AG04450 (cell line): ENCODE results near the gene ALPG. TPM values are rescaled to one million over a fixed set of nuclear protein-coding genes. Genes with fewer than 3 reads are reported as not detected.
"Not testable (repeated sequence)": the region's sequence is repeated elsewhere in the genome, so short reads cannot be mapped to it uniquely, and the experiment has no call there.

Source experiments
- CTCF ChIA-PET: fragments of 300-600, 350-600 bp; formaldehyde crosslinking; extraction: SDS; loops from one replicate; lab custom pipeline; 2022; ENCODE audit warnings: antibody characterized with exemption, inconsistent platforms; lab: Charles Lee
- POLR2A ChIA-PET: fragments of 350-600 bp; formaldehyde crosslinking; extraction: SDS; loops from one replicate; lab custom pipeline; 2021; ENCODE audit warnings: antibody characterized with exemption, inconsistent platforms; lab: Yijun Ruan, JAX
- DNase-seq: peaks from one replicate; pipeline ENCODE4 v3.0.0-alpha.2; 2011; ENCODE audit warnings: low read depth, low spot score
- H3K27ac ChIP-seq: one replicate; pipeline ENCODE4 v1.5.1; 2012; ENCODE audit warnings: low read depth, low read length, control low read depth
- H3K27me3 ChIP-seq: one replicate; pipeline ENCODE4 v1.6.0; 2012; ENCODE audit warnings: low read length; ENCODE audit not compliant: control insufficient read depth, insufficient read depth
- H3K4me3 ChIP-seq: 2 replicates; pipeline ENCODE4 v1.5.1; 2011; ENCODE audit warnings: mild to moderate bottlenecking, low read depth, low read length, control low read depth
- H3K9me3 ChIP-seq: 2 replicates; pipeline ENCODE4 v1.5.1; 2012; ENCODE audit warnings: low read length; ENCODE audit not compliant: control insufficient read depth, insufficient read depth
- polyA plus RNA-seq: library from polyadenylated mRNA; depleted of rRNA; stranded (reverse); fragments of >200 nt; gene quantifications from 2 replicates; pipeline ENCODE4 v1.2.3, GENCODE V29; 2011
- TF ChIP-seq, protein P1 (sequence below): IDR thresholded peaks from 2 replicates; pipeline ENCODE4 v1.5.1; 2011; ENCODE audit warnings: low read depth, low read length, control low read depth, inconsistent platforms

The ALPG gene
- polyA plus RNA-seq, 1 experiment, result not detected

DNA sequence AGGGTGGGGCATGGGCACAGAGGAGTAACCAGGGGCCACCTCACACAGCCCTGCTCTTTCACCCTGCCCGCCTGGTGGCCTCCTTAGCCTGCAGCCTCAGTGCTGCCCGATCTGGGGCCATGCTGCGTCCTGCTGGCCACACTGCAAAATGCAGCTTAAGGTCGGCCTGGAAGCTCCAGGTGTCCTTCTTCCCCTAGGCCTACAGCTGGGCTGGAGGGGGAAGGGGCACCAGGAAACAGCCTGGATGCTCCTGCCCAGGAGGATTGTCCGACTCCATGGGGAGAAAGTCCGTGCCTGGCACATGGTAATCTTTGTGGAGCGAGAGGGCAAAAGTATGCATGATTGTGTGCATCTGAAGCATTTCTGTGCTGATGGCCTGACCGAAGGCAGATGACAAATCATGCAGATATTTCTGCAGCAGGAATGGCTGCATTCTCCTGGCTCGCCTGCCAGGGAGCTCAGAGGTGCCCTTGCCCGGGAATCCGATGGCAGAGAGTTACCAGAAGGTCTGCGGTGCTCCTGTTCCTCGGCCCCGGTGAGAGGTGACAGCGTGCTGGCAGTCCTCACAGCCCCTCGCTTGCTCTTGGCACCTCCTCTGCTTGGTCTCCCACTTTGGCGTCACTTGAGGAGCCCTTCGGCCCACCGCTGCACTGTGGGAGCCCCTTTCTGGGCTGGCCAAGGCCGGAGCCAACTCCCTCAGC, 40.9 kb upstream of the ALPG start:
- H3K27ac ChIP-seq, result no peak overlapping the region
- ChIA-PET POLR2A (no interaction called here), CTCF (interaction anchor here (0.9 to 1.3 kb wide), 4 partner anchors 9 to 459 kb away, joined by 3 to 5 read pairs (median 3); no protein-coding TSS in a partner anchor)
- no peaks in the 10 kb centered on the region for H3K9me3 ChIP-seq
- TF ChIP-seq, protein P1, sequence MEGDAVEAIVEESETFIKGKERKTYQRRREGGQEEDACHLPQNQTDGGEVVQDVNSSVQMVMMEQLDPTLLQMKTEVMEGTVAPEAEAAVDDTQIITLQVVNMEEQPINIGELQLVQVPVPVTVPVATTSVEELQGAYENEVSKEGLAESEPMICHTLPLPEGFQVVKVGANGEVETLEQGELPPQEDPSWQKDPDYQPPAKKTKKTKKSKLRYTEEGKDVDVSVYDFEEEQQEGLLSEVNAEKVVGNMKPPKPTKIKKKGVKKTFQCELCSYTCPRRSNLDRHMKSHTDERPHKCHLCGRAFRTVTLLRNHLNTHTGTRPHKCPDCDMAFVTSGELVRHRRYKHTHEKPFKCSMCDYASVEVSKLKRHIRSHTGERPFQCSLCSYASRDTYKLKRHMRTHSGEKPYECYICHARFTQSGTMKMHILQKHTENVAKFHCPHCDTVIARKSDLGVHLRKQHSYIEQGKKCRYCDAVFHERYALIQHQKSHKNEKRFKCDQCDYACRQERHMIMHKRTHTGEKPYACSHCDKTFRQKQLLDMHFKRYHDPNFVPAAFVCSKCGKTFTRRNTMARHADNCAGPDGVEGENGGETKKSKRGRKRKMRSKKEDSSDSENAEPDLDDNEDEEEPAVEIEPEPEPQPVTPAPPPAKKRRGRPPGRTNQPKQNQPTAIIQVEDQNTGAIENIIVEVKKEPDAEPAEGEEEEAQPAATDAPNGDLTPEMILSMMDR, result peak; percentile 48
- H3K27me3 ChIP-seq, result no peaks in the 10 kb centered on the region
- DNase-seq, result peak; percentile 8
- no peak overlapping the region for H3K4me3 ChIP-seq

DNA sequence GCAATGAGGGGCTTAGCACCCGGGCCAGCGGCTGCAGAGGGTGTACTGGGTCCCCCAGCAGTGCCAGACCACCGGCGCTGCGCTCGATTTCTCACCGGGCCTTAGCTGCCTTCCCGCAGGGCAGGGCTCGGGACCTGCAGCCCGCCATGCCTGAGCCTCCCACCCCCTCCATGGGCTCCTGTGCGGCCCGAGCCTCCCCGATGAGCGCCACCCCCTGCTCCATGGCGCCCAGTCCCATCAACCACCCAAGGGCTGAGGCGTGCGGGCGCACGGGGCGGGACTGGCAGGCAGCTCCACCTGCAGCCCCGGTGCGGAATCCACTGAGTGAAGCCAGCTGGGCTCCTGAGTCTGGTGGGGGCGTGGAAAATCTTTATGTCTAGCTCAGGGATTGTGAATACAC, 40.2 kb upstream of the ALPG start:
- H3K9me3 ChIP-seq, H3K27ac ChIP-seq, DNase-seq, H3K27me3 ChIP-seq, H3K4me3 ChIP-seq, POLR2A ChIA-PET: not testable (repeated sequence)
- CTCF ChIA-PET, result interaction anchor here (0.9 to 1.3 kb wide), 2 partner anchors 8 to 460 kb away, joined by 3 read pairs; no protein-coding TSS in a partner anchor

DNA sequence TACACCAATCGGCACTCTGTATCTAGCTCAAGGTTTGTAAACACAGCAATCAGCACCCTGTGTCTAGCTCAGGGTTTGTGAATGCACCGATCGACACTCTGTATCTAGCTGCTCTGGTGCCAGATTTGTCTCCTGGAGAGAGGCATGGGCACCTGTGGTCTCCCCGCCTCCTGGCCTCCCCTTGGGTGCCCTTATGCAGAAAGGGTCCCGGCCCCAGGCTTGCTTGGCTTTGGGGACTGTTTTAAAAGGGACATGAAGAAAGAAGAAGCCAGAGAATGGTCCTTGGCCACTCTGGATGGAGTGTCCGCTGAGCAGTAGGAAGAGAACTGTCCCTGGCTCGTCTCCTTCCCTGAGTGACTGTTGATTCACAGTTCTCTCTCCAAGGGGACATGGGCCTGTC, 39.6 kb upstream of the ALPG start:
- CTCF ChIA-PET, result no interaction called here
- H3K27me3 ChIP-seq, result no peaks in the 10 kb centered on the region
- POLR2A ChIA-PET, result no interaction called here
- TF ChIP-seq, protein P1, result no peak
- DNase-seq, result no peak
- H3K4me3 ChIP-seq, result no peak overlapping the region
- no peak overlapping the region for H3K27ac ChIP-seq
- no peaks in the 10 kb centered on the region for H3K9me3 ChIP-seq

DNA sequence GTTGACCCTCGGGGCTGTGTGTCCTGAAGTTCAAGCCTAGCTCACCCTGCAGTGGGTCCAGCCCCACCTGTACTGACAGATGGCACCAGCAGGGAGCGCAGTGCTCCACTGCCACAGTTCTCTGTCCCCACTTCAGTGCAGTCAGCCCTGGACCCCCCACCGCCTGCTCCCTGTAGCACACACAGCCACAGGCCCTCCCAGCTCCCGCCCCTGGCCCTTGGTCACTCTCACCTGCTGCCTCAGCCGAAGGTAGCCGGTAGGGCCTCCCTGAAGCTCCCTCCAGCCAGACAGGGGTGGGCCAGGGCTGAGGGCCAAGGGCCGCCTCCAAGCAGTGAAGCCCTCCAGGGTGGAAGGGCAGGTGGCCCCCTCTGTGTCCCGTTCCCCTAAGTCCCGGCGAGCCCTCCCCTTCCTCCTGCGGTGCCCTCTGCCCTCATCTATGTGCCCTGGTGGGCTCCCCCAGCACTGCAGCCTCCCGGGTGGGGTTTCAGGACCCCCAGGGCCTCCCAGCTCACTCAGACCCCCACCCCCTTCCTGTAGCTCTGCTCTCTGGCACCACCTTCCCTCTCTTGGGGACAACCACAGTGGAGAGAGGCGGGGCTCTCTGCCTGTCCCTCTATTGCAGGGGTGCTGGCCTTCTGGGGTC, 38.9 kb upstream of the ALPG start:
- ChIA-PET CTCF (no interaction called here), POLR2A (no interaction called here)
- Histone ChIP-seq H3K27me3 (no peaks in the 10 kb centered on the region), H3K9me3 (no peaks in the 10 kb centered on the region), H3K4me3 (no peak overlapping the region), H3K27ac (no peak overlapping the region)
- TF ChIP-seq, protein P1, result peak; percentile 6; the same call in 1 of the 2 replicates
- no peak for DNase-seq

DNA sequence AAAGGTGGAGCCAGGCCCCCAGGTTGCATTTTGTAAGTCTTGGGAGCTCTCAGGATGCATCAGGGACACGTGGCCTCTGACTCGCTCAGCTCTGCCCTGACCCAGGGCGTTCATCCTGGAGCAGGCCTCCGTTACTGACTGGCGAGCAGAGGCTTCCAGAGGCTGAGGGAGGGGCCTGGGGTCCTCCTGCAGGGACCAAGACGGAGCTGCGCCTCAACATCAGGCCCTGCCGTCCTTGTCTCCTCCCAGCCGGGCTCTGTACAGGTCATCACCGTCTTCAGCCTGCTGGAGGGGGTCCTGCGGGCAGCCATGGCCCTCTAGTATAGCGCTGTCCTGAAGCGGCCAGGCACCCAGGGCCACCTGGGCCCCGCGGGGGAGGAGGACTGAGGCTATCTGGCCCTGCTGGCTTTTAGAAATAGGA, 38.3 kb upstream of the ALPG start:
- TF ChIP-seq, protein P1, result no peak
- Histone ChIP-seq H3K9me3 (no peaks in the 10 kb centered on the region), H3K27me3 (no peaks in the 10 kb centered on the region), H3K4me3 (no peak overlapping the region), H3K27ac (no peak overlapping the region)
- no peak for DNase-seq
- POLR2A ChIA-PET, result no interaction called here
- CTCF ChIA-PET, result no interaction called here
